ENCODE data around the gene ZNF385B. TPM values are rescaled to one million over a fixed set of nuclear protein-coding genes. Genes with fewer than 3 reads are reported as not detected.

Gene ZNF385B
- total RNA-seq, 2 experiments from 2014 or later: 113 to 178 TPM

DNA sequence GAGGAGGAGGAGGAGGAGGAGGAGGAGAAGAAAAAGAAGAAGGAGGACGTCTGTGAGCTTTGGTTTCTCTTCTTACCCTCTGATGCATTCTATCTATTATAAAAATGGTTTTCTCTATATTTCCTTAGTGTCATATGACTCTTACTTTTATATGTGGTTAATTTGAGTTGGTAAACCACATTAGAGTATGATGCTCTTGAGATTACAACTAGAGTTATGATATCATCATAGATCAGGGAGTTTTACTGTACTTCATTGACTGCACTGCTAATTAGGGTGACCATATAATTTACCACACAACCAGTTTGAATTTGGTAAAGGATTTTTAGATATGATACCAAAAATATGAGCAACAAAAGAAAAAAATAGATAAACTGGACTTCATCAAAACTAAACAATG lies 166.4 kb downstream of the ZNF385B start:
- Histone ChIP-seq H3K9me2 (ENCODE audit: insufficient read depth, low read length) (no peaks in the 10 kb centered on the region), H2AFZ (ENCODE audit: low read length) (no peak overlapping the region), H3K36me3 (ENCODE audit: insufficient read depth, low read length) (peaks cover 63% of the 10 kb centered on the region), H3K9me3 (ENCODE audit: low read length) (0 out of 2 replicates have a peak, but pooled peaks cover 3% of the 10 kb centered on the region), H4K20me1 (ENCODE audit: insufficient read depth, low read length) (no peaks in the 10 kb centered on the region), H3K4me2 (ENCODE audit: low read length) (no peak overlapping the region), H3K4me3 (ENCODE audit: low read depth, low read length, poor library complexity, severe bottlenecking) (no peak overlapping the region), H3K4me1 (ENCODE audit: insufficient read depth, low read length, poor library complexity, severe bottlenecking) (no peaks in the 10 kb centered on the region), H3K79me2 (ENCODE audit: insufficient read depth, low read depth, low read length) (peaks cover 8% of the 10 kb centered on the region; the same call in 1 of the 2 replicates), H3K27ac (ENCODE audit: low read depth, low read length, poor library complexity, severe bottlenecking) (no peak overlapping the region)
- TF ChIP-seq, protein P1, sequence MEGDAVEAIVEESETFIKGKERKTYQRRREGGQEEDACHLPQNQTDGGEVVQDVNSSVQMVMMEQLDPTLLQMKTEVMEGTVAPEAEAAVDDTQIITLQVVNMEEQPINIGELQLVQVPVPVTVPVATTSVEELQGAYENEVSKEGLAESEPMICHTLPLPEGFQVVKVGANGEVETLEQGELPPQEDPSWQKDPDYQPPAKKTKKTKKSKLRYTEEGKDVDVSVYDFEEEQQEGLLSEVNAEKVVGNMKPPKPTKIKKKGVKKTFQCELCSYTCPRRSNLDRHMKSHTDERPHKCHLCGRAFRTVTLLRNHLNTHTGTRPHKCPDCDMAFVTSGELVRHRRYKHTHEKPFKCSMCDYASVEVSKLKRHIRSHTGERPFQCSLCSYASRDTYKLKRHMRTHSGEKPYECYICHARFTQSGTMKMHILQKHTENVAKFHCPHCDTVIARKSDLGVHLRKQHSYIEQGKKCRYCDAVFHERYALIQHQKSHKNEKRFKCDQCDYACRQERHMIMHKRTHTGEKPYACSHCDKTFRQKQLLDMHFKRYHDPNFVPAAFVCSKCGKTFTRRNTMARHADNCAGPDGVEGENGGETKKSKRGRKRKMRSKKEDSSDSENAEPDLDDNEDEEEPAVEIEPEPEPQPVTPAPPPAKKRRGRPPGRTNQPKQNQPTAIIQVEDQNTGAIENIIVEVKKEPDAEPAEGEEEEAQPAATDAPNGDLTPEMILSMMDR (conservative IDR thresholded peaks at IDR 0.05; ENCODE audit: low read length): no peak
- TF ChIP-seq EZH2phosphoT487 (IDR thresholded peaks at IDR 0.05; ENCODE audit: borderline replicate concordance, low read depth, low read length): no peak
- no TSS peak for BruUV-seq (replicated peaks)
- POLR2A ChIA-PET: interaction anchor here (0.6 kb wide), 2 partner anchors 31 to 82 kb away, joined by 3 to 9 read pairs; no protein-coding TSS in a partner anchor
- intact Hi-C loops (cut with micrococcal nuclease; ENCODE audit: unreplicated experiment): no loop called here
- CTCF ChIA-PET (ENCODE audit: unreplicated experiment): no interaction called here
- DNase-seq (ENCODE audit: low spot score): no peak

DNA sequence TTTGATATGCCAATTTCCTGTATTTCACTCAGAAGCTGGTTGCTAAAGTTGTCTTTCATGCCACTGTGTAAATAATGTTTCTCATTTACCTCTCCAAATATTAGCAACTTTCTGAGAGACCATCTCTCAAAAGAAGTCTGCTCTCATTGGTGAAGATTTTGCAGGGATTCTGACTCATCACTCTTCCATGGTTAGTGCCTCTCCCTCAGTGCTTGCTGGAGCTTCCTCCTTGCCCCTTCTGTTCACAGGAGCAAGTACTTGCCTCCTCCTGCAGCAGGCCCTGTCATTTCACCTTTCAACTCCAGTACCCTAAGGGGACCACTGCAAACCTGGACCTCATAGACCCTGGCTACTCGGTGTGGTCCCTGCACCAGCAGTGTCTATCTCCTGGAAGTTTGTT lies 168.8 kb downstream of the ZNF385B start:
- H3K4me2 ChIP-seq (ENCODE audit: low read length): no peak overlapping the region
- H3K4me1 ChIP-seq (ENCODE audit: insufficient read depth, low read length, poor library complexity, severe bottlenecking): no peaks in the 10 kb centered on the region
- no peak for TF ChIP-seq EZH2phosphoT487 (IDR thresholded peaks at IDR 0.05; ENCODE audit: borderline replicate concordance, low read depth, low read length)
- TF ChIP-seq, protein P1 (conservative IDR thresholded peaks at IDR 0.05; ENCODE audit: low read length): no peak
- H3K36me3 ChIP-seq (ENCODE audit: insufficient read depth, low read length): peaks cover 69% of the 10 kb centered on the region
- no peaks in the 10 kb centered on the region for H3K9me2 ChIP-seq (ENCODE audit: insufficient read depth, low read length)
- intact Hi-C loops (cut with micrococcal nuclease; ENCODE audit: unreplicated experiment): no loop called here
- H3K4me3 ChIP-seq (ENCODE audit: low read depth, low read length, poor library complexity, severe bottlenecking): no peak overlapping the region
- no peak for DNase-seq (ENCODE audit: low spot score)
- POLR2A ChIA-PET: interaction anchor here (0.5 to 1.0 kb wide), 2 partner anchors 65 to 255 kb away, joined by 3 read pairs; no protein-coding TSS in a partner anchor
- peaks cover 8% of the 10 kb centered on the region; the same call in 1 of the 2 replicates for H3K79me2 ChIP-seq (ENCODE audit: insufficient read depth, low read depth, low read length)
- no peaks in the 10 kb centered on the region for H4K20me1 ChIP-seq (ENCODE audit: insufficient read depth, low read length)
- no peak overlapping the region for H3K27ac ChIP-seq (ENCODE audit: low read depth, low read length, poor library complexity, severe bottlenecking)
- no TSS peak for BruUV-seq (replicated peaks)
- H3K9me3 ChIP-seq (ENCODE audit: low read length): 0 out of 2 replicates have a peak, but pooled peaks cover 3% of the 10 kb centered on the region
- CTCF ChIA-PET (ENCODE audit: unreplicated experiment): no interaction called here
- no peak overlapping the region for H2AFZ ChIP-seq (ENCODE audit: low read length)

DNA sequence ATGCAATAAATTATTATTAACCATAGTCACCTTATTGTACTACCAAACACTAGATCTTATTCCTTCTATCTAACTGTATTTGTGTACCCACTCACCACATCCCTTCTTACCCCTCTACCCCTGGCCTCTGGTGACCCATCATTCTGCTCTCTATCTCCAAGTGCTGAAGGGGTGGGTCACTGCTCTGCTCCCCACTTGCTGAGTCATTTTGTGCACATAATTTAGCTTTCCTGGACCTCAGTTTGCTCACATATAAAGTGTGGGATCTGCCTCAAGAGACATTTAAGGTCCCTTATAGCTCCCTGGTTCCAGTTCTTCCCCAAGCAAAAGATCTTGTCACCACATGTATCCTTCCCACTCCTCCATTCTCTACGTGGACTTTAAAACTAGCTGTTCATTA lies 169.4 kb downstream of the ZNF385B start:
- no peak overlapping the region for H3K27ac ChIP-seq (ENCODE audit: low read depth, low read length, poor library complexity, severe bottlenecking)
- CTCF ChIA-PET (ENCODE audit: unreplicated experiment): no interaction called here
- H3K79me2 ChIP-seq (ENCODE audit: insufficient read depth, low read depth, low read length): peaks cover 8% of the 10 kb centered on the region; the same call in 1 of the 2 replicates
- no peaks in the 10 kb centered on the region for H3K9me2 ChIP-seq (ENCODE audit: insufficient read depth, low read length)
- H3K9me3 ChIP-seq (ENCODE audit: low read length): 0 out of 2 replicates have a peak, but pooled peaks cover 3% of the 10 kb centered on the region
- no peak overlapping the region for H3K4me3 ChIP-seq (ENCODE audit: low read depth, low read length, poor library complexity, severe bottlenecking)
- H4K20me1 ChIP-seq (ENCODE audit: insufficient read depth, low read length): no peaks in the 10 kb centered on the region
- POLR2A ChIA-PET: interaction anchor here (1.0 kb wide), 1 partner anchor 65 kb away, joined by 3 read pairs; no protein-coding TSS in a partner anchor
- no peak overlapping the region for H2AFZ ChIP-seq (ENCODE audit: low read length)
- no peak for TF ChIP-seq EZH2phosphoT487 (IDR thresholded peaks at IDR 0.05; ENCODE audit: borderline replicate concordance, low read depth, low read length)
- TF ChIP-seq, protein P1 (conservative IDR thresholded peaks at IDR 0.05; ENCODE audit: low read length): no peak
- no peaks in the 10 kb centered on the region for H3K4me1 ChIP-seq (ENCODE audit: insufficient read depth, low read length, poor library complexity, severe bottlenecking)
- DNase-seq (ENCODE audit: low spot score): no peak
- peaks cover 69% of the 10 kb centered on the region for H3K36me3 ChIP-seq (ENCODE audit: insufficient read depth, low read length)
- no TSS peak for BruUV-seq (replicated peaks)
- no peak overlapping the region for H3K4me2 ChIP-seq (ENCODE audit: low read length)
- intact Hi-C loops (cut with micrococcal nuclease; ENCODE audit: unreplicated experiment): no loop called here

Data from OCI-LY7 (cell line).